ENCODE results near the gene TMPRSS4.

DNA sequence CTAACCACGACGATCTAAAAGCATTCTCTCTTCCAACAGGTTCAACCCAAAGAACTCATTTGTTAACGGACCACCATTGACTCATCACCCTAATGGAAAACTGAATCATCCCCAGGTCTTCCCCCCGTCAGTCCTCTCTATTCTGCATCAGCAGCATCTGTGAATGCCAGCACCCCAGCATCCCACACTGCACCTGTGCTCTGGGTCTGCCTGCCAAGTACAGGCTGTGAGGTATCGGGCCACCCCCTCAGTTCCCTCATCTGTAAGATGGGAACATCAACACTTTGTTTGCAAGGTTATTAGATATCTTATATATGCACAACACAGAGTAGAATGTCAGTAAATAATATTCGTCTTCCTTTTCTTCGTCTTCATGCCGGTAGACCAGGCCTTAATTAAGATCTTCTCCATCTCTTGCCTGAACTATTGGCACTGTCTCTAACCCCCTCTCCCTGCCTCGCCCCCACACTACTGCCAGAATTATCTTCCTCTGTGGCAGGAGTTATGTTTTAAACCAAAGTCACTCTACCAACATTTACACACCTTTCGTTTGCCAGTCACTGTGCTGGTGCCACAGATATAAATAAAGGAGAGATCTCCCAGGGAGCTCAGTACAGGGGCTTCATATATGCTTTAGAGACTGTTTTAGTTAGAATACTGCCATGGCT is 7.8 kb upstream of the TMPRSS4 start:
- no peak for TF ChIP-seq EZH2phosphoT487 (IDR thresholded peaks at IDR 0.05; ENCODE audit: insufficient read depth, low read depth)
- TF ChIP-seq EZH2 (IDR thresholded peaks at IDR 0.05; ENCODE audit: insufficient read depth, poor library complexity, severe bottlenecking): no peak
